Neural cell (in vitro differentiated cells): ENCODE measurements around the gene COBL. TPM values are rescaled to one million over a fixed set of nuclear protein-coding genes. Genes with fewer than 3 reads are reported as not detected.

Experiments used
- H2AFZ ChIP-seq: fragments of 200-600, 300-800 bp; sonication (generic), shearing (Covaris generic); 2 replicates; pipeline ENCODE4 v1.6.0; 2014; ENCODE audit warnings: low read depth, mild to moderate bottlenecking, antibody characterized with exemption, low read length, moderate library complexity
- H3F3A ChIP-seq: fragments of 200-600 bp; shearing (Covaris generic); 2 replicates; pipeline ENCODE4 v1.6.1; 2016; ENCODE audit warnings: mild to moderate bottlenecking, moderate library complexity, mixed read lengths, antibody characterized with exemption, low read length; ENCODE audit not compliant: insufficient read depth, poor library complexity, severe bottlenecking
- H3K27ac ChIP-seq: fragments of 200-600, 300-800 bp; sonication (generic), shearing (Covaris generic); 2 replicates; pipeline ENCODE4 v1.5.1; 2014; ENCODE audit warnings: mild to moderate bottlenecking, low read length, moderate library complexity
- H3K27me3 ChIP-seq: fragments of 300-800, 200-600 bp; sonication (generic), shearing (Covaris generic); 2 replicates; pipeline ENCODE4 v1.6.0; 2014; ENCODE audit warnings: mild to moderate bottlenecking, low read depth, low read length, moderate library complexity; ENCODE audit not compliant: insufficient read depth
- H3K36me3 ChIP-seq: fragments of 300-800, 200-600 bp; sonication (generic), shearing (Covaris generic); 2 replicates; pipeline ENCODE4 v1.5.1; 2014; ENCODE audit warnings: mild to moderate bottlenecking, antibody characterized with exemption, low read length, moderate library complexity; ENCODE audit not compliant: insufficient read depth
- H3K4me2 ChIP-seq: fragments of 300-800, 200-600 bp; sonication (generic), shearing (Covaris generic); 2 replicates; pipeline ENCODE4 v1.6.0; 2014; ENCODE audit warnings: mild to moderate bottlenecking, low read length
- H3K4me3 ChIP-seq: fragments of 300-800, 200-600 bp; sonication (generic), shearing (Covaris generic); 2 replicates; pipeline ENCODE4 v1.5.1; 2014; ENCODE audit warnings: mild to moderate bottlenecking, low read length, moderate library complexity
- H3K79me2 ChIP-seq: fragments of 200-600 bp; shearing (Covaris generic); replicated peaks from 2 replicates; pipeline ENCODE4 v1.6.0; 2014; ENCODE audit warnings: mild to moderate bottlenecking, low read length, moderate library complexity; ENCODE audit not compliant: insufficient read depth
- H3K9ac ChIP-seq: fragments of 300-800, 200-600 bp; sonication (generic), shearing (Covaris generic); 2 replicates; pipeline ENCODE4 v1.6.1; 2016; ENCODE audit warnings: mild to moderate bottlenecking, low read length, mixed read lengths
- H3K9me2 ChIP-seq: fragments of 200-600 bp; shearing (Covaris generic); 2 replicates; pipeline ENCODE4 v1.6.1; 2016; ENCODE audit warnings: mild to moderate bottlenecking, low read length, mixed read lengths; ENCODE audit not compliant: insufficient read depth
- H3K9me3 ChIP-seq: fragments of 200-600, 300-800 bp; sonication (generic), shearing (Covaris generic); 2 replicates; pipeline ENCODE4 v1.6.1; 2016; ENCODE audit warnings: mild to moderate bottlenecking, mixed run types, low read length, moderate library complexity, mixed read lengths
- H4K20me1 ChIP-seq: fragments of 200-600 bp; shearing (Covaris generic); 2 replicates; pipeline ENCODE4 v1.6.1; 2016; ENCODE audit warnings: mild to moderate bottlenecking, mixed run types; ENCODE audit not compliant: insufficient read depth
- CTCF ChIP-seq: fragments of 450-650 bp; IDR thresholded peaks from 2 replicates; pipeline ENCODE4 v1.5.1; 2014; ENCODE audit warnings: antibody characterized with exemption, mild to moderate bottlenecking, moderate library complexity; ENCODE audit not compliant: poor library complexity, severe bottlenecking
- EP300 ChIP-seq: fragments of 450-650 bp; conservative IDR thresholded peaks from 2 replicates; pipeline ENCODE4 v1.6.1; 2014; ENCODE audit warnings: antibody characterized with exemption, mild to moderate bottlenecking, moderate library complexity; ENCODE audit not compliant: poor library complexity, severe bottlenecking
- EZH2 ChIP-seq: fragments of 200-600, 300-800 bp; shearing (Covaris generic), sonication (generic); IDR thresholded peaks from 2 replicates; pipeline ENCODE4 v1.6.1; 2014; ENCODE audit warnings: antibody characterized with exemption, low read length, borderline replicate concordance, mild to moderate bottlenecking; ENCODE audit not compliant: insufficient read depth, poor library complexity, severe bottlenecking
- MXI1 ChIP-seq: fragments of 450-650 bp; conservative IDR thresholded peaks from 2 replicates; pipeline ENCODE4 v1.6.1; 2014; ENCODE audit warnings: antibody characterized with exemption, mild to moderate bottlenecking; ENCODE audit not compliant: poor library complexity, severe bottlenecking
- POLR2AphosphoS5 ChIP-seq: IDR thresholded peaks from 2 replicates; pipeline ENCODE4 v1.6.1; 2012
- RAD21 ChIP-seq: fragments of 450-650 bp; conservative IDR thresholded peaks from 2 replicates; pipeline ENCODE4 v1.6.1; 2014; ENCODE audit warnings: antibody characterized with exemption, mild to moderate bottlenecking, moderate library complexity
- REST ChIP-seq: IDR thresholded peaks from 2 replicates; pipeline ENCODE4 v1.6.1; 2012; ENCODE audit warnings: borderline replicate concordance
- SMC3 ChIP-seq: fragments of 450-650 bp; conservative IDR thresholded peaks from 2 replicates; pipeline ENCODE4 v1.6.1; 2014; ENCODE audit warnings: antibody characterized with exemption, mild to moderate bottlenecking, moderate library complexity; ENCODE audit not compliant: poor library complexity
- TAF1 ChIP-seq: IDR thresholded peaks from 2 replicates; pipeline ENCODE4 v1.6.1; 2012; ENCODE audit warnings: low read depth
- polyA plus RNA-seq: library from polyadenylated mRNA; depleted of rRNA; stranded (reverse); fragments of >200 nt; gene quantifications from 2 replicates; pipeline ENCODE4 v1.2.3, GENCODE V29; 2014

COBL gene
- polyA plus RNA-seq, 1 donor from 2014 or later, result 0.12 TPM

GRCh38 chr7:51314726-51315125, 1.9 kb downstream of the COBL start:
- no peaks in the 10 kb centered on the region for H3F3A ChIP-seq
- no peak overlapping the region for H3K27ac ChIP-seq
- TF ChIP-seq POLR2AphosphoS5, result no peak
- no peak for TF ChIP-seq EZH2
- TF ChIP-seq EP300, result no peak
- TF ChIP-seq SMC3, result no peak
- TF ChIP-seq RAD21, result no peak
- TF ChIP-seq CTCF, result no peak
- no peak for TF ChIP-seq MXI1
- no peak for TF ChIP-seq REST
- TF ChIP-seq TAF1, result no peak
- no peak overlapping the region for H3K9ac ChIP-seq
- no peaks in the 10 kb centered on the region for H3K79me2 ChIP-seq
- peaks cover 57% of the 10 kb centered on the region for H3K27me3 ChIP-seq
- H4K20me1 ChIP-seq, result no peaks in the 10 kb centered on the region
- H3K36me3 ChIP-seq, result no peaks in the 10 kb centered on the region
- no peak overlapping the region for H2AFZ ChIP-seq
- H3K4me2 ChIP-seq, result no peak overlapping the region
- H3K9me2 ChIP-seq, result no peaks in the 10 kb centered on the region
- no peak overlapping the region for H3K4me3 ChIP-seq
- no peaks in the 10 kb centered on the region for H3K9me3 ChIP-seq

- Histone ChIP-seq H3K79me2 (no peaks in the 10 kb centered on the region), H3K9me3 (no peaks in the 10 kb centered on the region), H3K36me3 (no peaks in the 10 kb centered on the region), H3K4me3 (no peak overlapping the region), H3K9me2 (no peaks in the 10 kb centered on the region), H3K9ac (no peak overlapping the region), H3K27ac (no peak overlapping the region), H4K20me1 (no peaks in the 10 kb centered on the region), H3F3A (no peaks in the 10 kb centered on the region), H3K4me2 (no peak overlapping the region), H2AFZ (no peak overlapping the region), H3K27me3 (peaks cover 57% of the 10 kb centered on the region)
- TF ChIP-seq TAF1 (no peak), RAD21 (no peak), SMC3 (no peak), REST (no peak), EZH2 (no peak), EP300 (no peak)
These were observed 2.7 kb downstream of the COBL start for GRCh38 chr7:51313738-51314425.
